Mesenchymal stem cell (in vitro differentiated cells and primary cell): ENCODE data around the gene RUBCN.

ENCODE experiments used
- DNase-seq: peaks from one replicate; pipeline ENCODE4 v3.0.0-alpha.2; 2013
- H2AFZ ChIP-seq: one replicate; pipeline ENCODE4 v1.6.1; 2013; ENCODE audit warnings: low read depth, mild to moderate bottlenecking, control low read depth, inconsistent platforms, low read length, moderate library complexity
- H2AK5ac ChIP-seq: 2 replicates; pipeline ENCODE4 v1.6.1; 2013; ENCODE audit warnings: low read length, moderate library complexity, mild to moderate bottlenecking, inconsistent platforms; ENCODE audit not compliant: severe bottlenecking
- H2BK120ac ChIP-seq: one replicate; pipeline ENCODE4 v1.6.1; 2013; ENCODE audit warnings: low read depth, mild to moderate bottlenecking, inconsistent platforms, low read length, moderate library complexity
- H2BK12ac ChIP-seq, 2 experiments: one replicate each; pipeline ENCODE4 v1.6.1; 2013; ENCODE audit warnings: inconsistent platforms in 2 of 2, low read length in 2 of 2, mild to moderate bottlenecking in 2 of 2, moderate library complexity in 2 of 2, control low read depth in 1 of 2
- H2BK15ac ChIP-seq: one replicate; pipeline ENCODE4 v1.6.1; 2013; ENCODE audit warnings: mild to moderate bottlenecking, low read depth, inconsistent platforms; ENCODE audit not compliant: poor library complexity, severe bottlenecking
- H2BK5ac ChIP-seq: 2 replicates; pipeline ENCODE4 v1.6.1; 2013; ENCODE audit warnings: low read depth, mild to moderate bottlenecking, low read length, control low read depth, inconsistent platforms; ENCODE audit not compliant: poor library complexity, severe bottlenecking
- H3K14ac ChIP-seq, 2 experiments: one replicate each; pipeline ENCODE4 v1.6.1; 2013; ENCODE audit warnings: inconsistent platforms in 2 of 2, low read length in 2 of 2, control low read depth in 1 of 2, mild to moderate bottlenecking in 1 of 2, moderate library complexity in 1 of 2
- H3K18ac ChIP-seq, 2 experiments: one replicate each; pipeline ENCODE4 v1.6.1; 2013; ENCODE audit warnings: inconsistent platforms in 2 of 2, low read length in 2 of 2, control low read depth in 1 of 2, low read depth in 1 of 2, mild to moderate bottlenecking in 1 of 2
- H3K23ac ChIP-seq, 2 experiments: one replicate each; pipeline ENCODE4 v1.6.1; 2013; ENCODE audit warnings: inconsistent platforms in 2 of 2, low read length in 2 of 2, mild to moderate bottlenecking in 2 of 2, moderate library complexity in 2 of 2, control low read depth in 1 of 2
- H3K27ac ChIP-seq: 2 replicates; pipeline ENCODE4 v1.5.1; 2013; ENCODE audit warnings: mild to moderate bottlenecking, moderate library complexity, low read length, control low read depth, inconsistent platforms; ENCODE audit not compliant: poor library complexity, severe bottlenecking
- H3K27me3 ChIP-seq, 2 experiments: 2 replicates each; pipeline versions ENCODE4 v1.6.1 to v1.7.0; 2013; ENCODE audit warnings: low read length in 2 of 2, mild to moderate bottlenecking in 2 of 2, moderate library complexity in 2 of 2, control low read depth in 1 of 2, inconsistent platforms in 1 of 2; ENCODE audit not compliant: control insufficient read depth in 1 of 2, insufficient read depth in 1 of 2
- H3K36me3 ChIP-seq, 2 experiments: 2 replicates each; pipeline versions ENCODE4 v1.6.1 to v1.7.0; 2013; ENCODE audit warnings: low read length in 2 of 2, control low read depth in 1 of 2, inconsistent platforms in 1 of 2, low read depth in 1 of 2, mild to moderate bottlenecking in 1 of 2; ENCODE audit not compliant: insufficient read depth in 2 of 2, control insufficient read depth in 1 of 2
- H3K4ac ChIP-seq, 2 experiments: one replicate each; pipeline ENCODE4 v1.6.1; 2013; ENCODE audit warnings: inconsistent platforms in 2 of 2, low read length in 2 of 2, mild to moderate bottlenecking in 2 of 2, moderate library complexity in 2 of 2, control low read depth in 1 of 2, low read depth in 1 of 2
- H3K4me1 ChIP-seq: 2 replicates; pipeline ENCODE4 v1.6.1; 2013; ENCODE audit warnings: low read depth, low read length, control low read depth; ENCODE audit not compliant: control insufficient read depth, insufficient read depth
- H3K4me2 ChIP-seq: 2 replicates; pipeline ENCODE4 v1.6.1; 2013; ENCODE audit warnings: low read length, mild to moderate bottlenecking, inconsistent platforms; ENCODE audit not compliant: poor library complexity, severe bottlenecking
- H3K4me3 ChIP-seq, 2 experiments: 2 replicates each; pipeline versions ENCODE4 v1.5.1 to v1.7.0; 2013; ENCODE audit warnings: low read length in 2 of 2, mild to moderate bottlenecking in 2 of 2, control low read depth in 1 of 2, low read depth in 1 of 2; ENCODE audit not compliant: insufficient read depth in 1 of 2
- H3K79me1 ChIP-seq: replicated peaks from 2 replicates; pipeline ENCODE4 v1.6.1; 2013; ENCODE audit warnings: mild to moderate bottlenecking, control low read depth, low read length, inconsistent platforms; ENCODE audit not compliant: poor library complexity, severe bottlenecking
- H3K9ac ChIP-seq: 2 replicates; pipeline ENCODE4 v1.7.0; 2013; ENCODE audit warnings: mild to moderate bottlenecking, low read length, moderate library complexity
- H3K9me3 ChIP-seq: 2 replicates; pipeline ENCODE4 v1.7.0; 2013; ENCODE audit warnings: mild to moderate bottlenecking, low read length; ENCODE audit not compliant: control insufficient read depth
- H4K8ac ChIP-seq: one replicate; pipeline ENCODE4 v1.6.1; 2013; ENCODE audit warnings: inconsistent platforms, mild to moderate bottlenecking, low read length, moderate library complexity
- H4K91ac ChIP-seq: one replicate; pipeline ENCODE4 v1.6.1; 2013; ENCODE audit warnings: mild to moderate bottlenecking, low read length, inconsistent platforms
- WGBS: methylation state at CpG from one replicate; pipeline ENCODE4 v1.1.7; 2013; ENCODE audit warnings: mixed read lengths; 5-methylcytosine and 5-hydroxymethylcytosine counted together

The RUBCN gene

GRCh38 chr3:197752107-197752506 is 15.4 kb upstream of the RUBCN start:
- Histone ChIP-seq H2BK5ac (no peak overlapping the region), H3K27me3 (no peaks in the 10 kb centered on the region), H4K91ac (no peak overlapping the region)

DNA sequence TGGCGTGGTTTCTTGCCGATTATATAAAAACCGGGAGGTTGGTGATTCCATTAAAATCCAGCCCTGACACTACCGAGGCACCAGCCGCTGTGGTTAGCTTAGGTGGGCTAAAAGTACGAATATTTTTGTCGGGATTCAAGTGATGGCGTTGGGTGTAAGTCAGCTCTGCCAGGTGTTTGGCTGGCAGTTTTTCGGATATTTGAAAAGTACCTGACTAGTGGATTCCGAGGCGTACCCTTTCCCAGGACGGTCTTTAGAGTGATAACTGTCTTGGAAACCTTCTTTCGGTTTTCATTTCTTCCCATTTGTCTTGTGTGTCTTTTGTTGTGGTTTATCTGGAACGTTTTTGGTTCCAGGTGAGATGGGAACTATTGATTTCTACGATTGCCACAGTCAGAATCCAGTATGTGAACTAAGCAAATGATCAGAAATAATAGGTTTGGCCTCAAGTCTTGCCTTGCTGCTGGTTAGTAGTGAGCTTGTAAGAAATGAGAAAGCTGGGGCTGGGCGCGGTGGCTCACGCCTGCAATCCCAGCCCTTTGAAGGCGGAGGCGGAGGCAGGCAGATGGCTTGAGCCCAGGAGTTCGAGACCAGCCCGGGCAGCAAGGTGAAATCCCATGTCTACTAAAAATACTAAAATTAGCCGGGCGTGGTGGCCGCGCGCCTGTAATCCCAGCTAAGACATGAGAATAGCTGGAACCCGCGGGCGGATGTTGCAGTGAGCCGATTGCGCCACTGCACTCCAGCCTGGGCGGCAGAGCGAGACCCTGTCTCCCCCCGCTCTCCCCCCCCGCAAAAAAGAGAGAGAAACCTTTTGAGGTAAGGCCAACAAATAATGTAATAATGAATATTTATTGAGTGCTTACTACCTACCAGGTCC is 14.4 kb upstream of the RUBCN start:
- H2AFZ ChIP-seq: no peak overlapping the region
- WGBS: 36% methylated on average over 32 of the region's 36 CpGs
- H3K9ac ChIP-seq: peak overlapping the region; percentile 88
- H3K4me3 ChIP-seq: peak overlapping the region; percentile 88 to 95
- no peaks in the 10 kb centered on the region for H3K27me3 ChIP-seq
- no peak overlapping the region for H2BK15ac ChIP-seq
- no peak overlapping the region for H3K14ac ChIP-seq
- H3K18ac ChIP-seq: peak overlapping the region in 1 of 2 experiments; percentile 48
- H4K91ac ChIP-seq: no peak overlapping the region
- peak overlapping the region in 1 of 2 experiments; percentile 67 for H3K23ac ChIP-seq
- H3K9me3 ChIP-seq: no peaks in the 10 kb centered on the region
- peak; percentile 52 for DNase-seq
- H4K8ac ChIP-seq: no peak overlapping the region
- no peaks in the 10 kb centered on the region for H3K79me1 ChIP-seq
- no peak overlapping the region for H2BK12ac ChIP-seq
- peak overlapping the region; percentile 57 for H2BK120ac ChIP-seq
- H3K4me1 ChIP-seq: peaks cover 10% of the 10 kb centered on the region
- peak overlapping the region; percentile 81 for H3K4me2 ChIP-seq
- no peaks in the 10 kb centered on the region for H3K36me3 ChIP-seq
- peak overlapping the region; percentile 67 for H3K27ac ChIP-seq
- no peak overlapping the region for H2BK5ac ChIP-seq
- peak overlapping the region in 1 of 2 experiments; percentile 60 for H3K4ac ChIP-seq
- H2AK5ac ChIP-seq: no peak overlapping the region

More at GRCh38 chr3:197752107-197752506, 15.4 kb upstream of the RUBCN start:
- H3K36me3 ChIP-seq: peaks cover 0 to 3% of the 10 kb centered on the region in 2 experiments
- H2BK12ac ChIP-seq: no peak overlapping the region
- peak overlapping the region in 1 of 2 experiments; percentile 95 for H3K4me3 ChIP-seq
- peak; percentile 46 for DNase-seq
- no peak overlapping the region for H3K23ac ChIP-seq
- no peak overlapping the region for H3K18ac ChIP-seq
- no peak overlapping the region for H2AFZ ChIP-seq
- no peak overlapping the region for H3K14ac ChIP-seq
- no peak overlapping the region for H2AK5ac ChIP-seq
- no peak overlapping the region for H3K27ac ChIP-seq
- H3K4me1 ChIP-seq: peaks cover 10% of the 10 kb centered on the region
- WGBS: 80% methylated on average over 1 of the region's 5 CpGs
- H4K8ac ChIP-seq: no peak overlapping the region
- H3K79me1 ChIP-seq: no peaks in the 10 kb centered on the region
- no peaks in the 10 kb centered on the region for H3K9me3 ChIP-seq
- H3K4me2 ChIP-seq: no peak overlapping the region
- H3K9ac ChIP-seq: peak overlapping the region; percentile 88
- H3K4ac ChIP-seq: no peak overlapping the region
- H2BK15ac ChIP-seq: no peak overlapping the region
- H2BK120ac ChIP-seq: no peak overlapping the region

GRCh38 chr3:197750396-197750831 is 13.7 kb upstream of the RUBCN start:
- no peak overlapping the region for H4K8ac ChIP-seq
- peak overlapping the region; percentile 59 for H4K91ac ChIP-seq
- peak overlapping the region; percentile 64 for H2BK120ac ChIP-seq
- no peaks in the 10 kb centered on the region for H3K79me1 ChIP-seq
- no peak overlapping the region for H2AK5ac ChIP-seq
- DNase-seq: peak; percentile 87
- no peaks in the 10 kb centered on the region for H3K36me3 ChIP-seq
- H2BK5ac ChIP-seq: no peak overlapping the region
- H2BK12ac ChIP-seq: no peak overlapping the region
- H3K9me3 ChIP-seq: no peaks in the 10 kb centered on the region
- peak overlapping the region; percentile 81 for H3K4me2 ChIP-seq
- H3K18ac ChIP-seq: peak overlapping the region; percentile 84 to 85
- no peaks in the 10 kb centered on the region for H3K27me3 ChIP-seq
- H3K23ac ChIP-seq: peak overlapping the region in 1 of 2 experiments; percentile 67
- H3K4me1 ChIP-seq: peaks cover 10% of the 10 kb centered on the region
- 2% methylated on average over 39 of the region's 43 CpGs for WGBS
- H3K9ac ChIP-seq: peak overlapping the region; percentile 88
- H2AFZ ChIP-seq: no peak overlapping the region
- no peak overlapping the region for H2BK15ac ChIP-seq
- peak overlapping the region in 1 of 2 experiments; percentile 60 for H3K4ac ChIP-seq
- H3K4me3 ChIP-seq: peak overlapping the region; percentile 88 to 95
- peak overlapping the region in 1 of 2 experiments; percentile 47 for H3K14ac ChIP-seq
- peak overlapping the region; percentile 67 for H3K27ac ChIP-seq
